ENCODE measurements around the gene SIGLEC14. TPM values are rescaled to one million over a fixed set of nuclear protein-coding genes. Genes with fewer than 3 reads are reported as not detected.
A peak's percentile ranks its signal among the peaks of the same experiment; 100 is the strongest.
"Not testable (repeated sequence)": the region's sequence is repeated elsewhere in the genome, so short reads cannot be mapped to it uniquely, and the experiment has no call there.

SIGLEC14 gene
- total RNA-seq, 2 experiments from 2014 or later = 0.87 to 1.3 TPM

- intact Hi-C loops (cut with DNase I, micrococcal nuclease) = no loop called here
- no peaks in the 10 kb centered on the region for H3K4me1 ChIP-seq (ENCODE audit: insufficient read depth, low read length)
- ChIA-PET CTCF (no interaction called here), POLR2A (no interaction called here)
- no peak for TF ChIP-seq CTCF (IDR thresholded peaks at IDR 0.05)
- H3K9me3 Mint-ChIP-seq = no peaks in the 10 kb centered on the region
- no peak overlapping the region for H3K4me3 ChIP-seq (ENCODE audit: low read length)
- no peaks in the 10 kb centered on the region for H3K36me3 ChIP-seq (ENCODE audit: insufficient read depth, low read length)
- peaks cover 0 to 4% of the 10 kb centered on the region in 2 experiments for H3K27me3 ChIP-seq (ENCODE audit: control insufficient read depth in 1 of 2, insufficient read depth in 2 of 2, low read length in 2 of 2)
- H3K27me3 Mint-ChIP-seq = peaks cover 25% of the 10 kb centered on the region
- DNase-seq (no peak), ATAC-seq (ENCODE audit: poor library complexity) (no peak)
- H3K27ac Mint-ChIP-seq = no peak overlapping the region
- H3K4me1 Mint-ChIP-seq (ENCODE audit: low read depth) = no peaks in the 10 kb centered on the region
- H3K27ac ChIP-seq (ENCODE audit: low read depth in 1 of 2, low read length in 2 of 2) = no peak overlapping the region
- H3K4me3 Mint-ChIP-seq = no peak overlapping the region
- no peaks in the 10 kb centered on the region for H3K36me3 Mint-ChIP-seq (ENCODE audit: low read depth)
- H3K9me3 ChIP-seq (ENCODE audit: control insufficient read depth in 1 of 2, insufficient read depth in 1 of 2, low read length in 2 of 2) = peaks cover 0 to 4% of the 10 kb centered on the region in 2 experiments
These were observed 14.5 kb downstream of the SIGLEC14 start for GRCh38 chr19:51632126-51632525.

DNA sequence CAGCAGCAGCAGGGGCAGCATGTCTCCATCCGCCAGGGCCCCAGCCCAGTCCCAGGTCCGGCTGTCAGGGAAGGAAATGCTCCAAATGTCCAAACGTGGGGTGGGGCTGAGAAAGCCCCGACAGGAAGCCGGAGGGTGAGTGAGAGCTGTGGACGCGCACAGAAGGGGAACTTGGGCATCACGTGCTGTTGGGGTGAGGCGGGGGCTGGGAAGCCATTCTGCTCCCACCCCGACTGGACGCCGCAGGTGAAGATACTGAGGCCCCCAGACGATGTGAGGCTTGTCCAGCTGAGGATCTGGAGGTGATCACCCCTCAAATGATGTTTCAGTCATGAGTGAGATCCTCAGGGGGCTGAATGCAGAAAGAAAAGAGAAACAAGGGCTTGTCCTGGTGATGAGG, 16.3 kb downstream of the SIGLEC14 start, which contains the start of gene SIGLEC5:
Gene SIGLEC5 (minus strand): TSS at position 87 of the 400 bp plus-strand sequence. CDS start 66 bp downstream, at position 21.
- H3K36me3 ChIP-seq (ENCODE audit: insufficient read depth, low read length); H3K4me1 Mint-ChIP-seq (ENCODE audit: low read depth); POLR2A ChIA-PET; H3K36me3 Mint-ChIP-seq (ENCODE audit: low read depth); H3K4me3 ChIP-seq (ENCODE audit: low read length); H3K27me3 ChIP-seq (ENCODE audit: control insufficient read depth in 1 of 2, insufficient read depth in 2 of 2, low read length in 2 of 2); H3K27ac Mint-ChIP-seq; H3K9me3 ChIP-seq (ENCODE audit: control insufficient read depth in 1 of 2, insufficient read depth in 1 of 2, low read length in 2 of 2); ATAC-seq (ENCODE audit: poor library complexity); intact Hi-C loops (cut with DNase I, micrococcal nuclease); H3K4me1 ChIP-seq (ENCODE audit: insufficient read depth, low read length); H3K9me3 Mint-ChIP-seq; H3K27ac ChIP-seq (ENCODE audit: low read depth in 1 of 2, low read length in 2 of 2); H3K4me3 Mint-ChIP-seq: not testable (repeated sequence)
- H3K27me3 Mint-ChIP-seq = peaks cover 28% of the 10 kb centered on the region
- DNase-seq = peak in 1 of 14 experiments; percentile 22
- CTCF ChIA-PET = interaction anchor here (0.7 kb wide), 1 partner anchor 110 kb away, joined by 3 read pairs; no protein-coding TSS in a partner anchor

DNA sequence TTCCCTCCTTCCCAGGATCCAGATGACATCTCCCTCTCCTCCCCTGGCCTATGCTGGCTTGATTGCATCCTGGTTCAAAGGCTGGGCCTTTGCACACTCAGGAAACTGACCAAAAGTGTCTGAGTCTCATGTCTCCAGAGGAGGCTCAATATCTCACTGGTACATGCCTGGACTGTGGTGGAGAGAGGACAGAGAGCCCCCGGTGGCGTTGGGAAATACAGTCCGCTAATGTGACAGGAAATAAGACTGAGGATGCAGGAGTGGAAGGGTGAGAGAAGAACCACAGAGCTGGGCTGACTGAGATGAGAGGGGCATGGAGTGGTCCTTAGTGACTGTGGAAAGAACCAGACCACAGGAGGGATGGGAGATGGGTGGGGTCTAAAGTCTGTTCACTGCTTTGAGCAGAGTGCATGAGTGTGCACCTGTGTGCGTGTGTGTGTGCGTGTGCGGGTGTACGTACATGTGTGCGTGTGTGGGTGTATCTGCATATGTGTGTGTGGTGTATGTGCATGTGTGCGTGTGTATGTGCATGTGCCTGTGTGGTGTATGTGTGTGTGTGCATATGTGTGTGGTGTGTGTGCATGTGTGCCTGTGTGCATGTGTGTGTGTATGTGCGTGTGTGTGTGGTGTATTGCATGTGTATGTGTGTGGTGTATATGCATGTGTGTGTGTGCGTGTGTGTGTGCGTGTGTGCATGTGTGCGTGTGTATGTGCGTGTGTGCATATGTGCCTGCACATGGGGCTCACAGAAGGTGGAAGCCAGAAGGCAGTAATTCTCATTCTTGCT, 18.3 kb downstream of the SIGLEC14 start:
- ATAC-seq (ENCODE audit: poor library complexity) (no peak), DNase-seq (no peak)
- no peaks in the 10 kb centered on the region for H3K36me3 Mint-ChIP-seq (ENCODE audit: low read depth)
- H3K4me3 Mint-ChIP-seq = no peak overlapping the region
- H3K27me3 Mint-ChIP-seq = peaks cover 40% of the 10 kb centered on the region
- CTCF ChIA-PET = no interaction called here
- no peak overlapping the region for H3K27ac Mint-ChIP-seq
- no peaks in the 10 kb centered on the region for H3K9me3 ChIP-seq (ENCODE audit: control insufficient read depth in 1 of 2, insufficient read depth in 1 of 2, low read length in 2 of 2)
- POLR2A ChIA-PET = no interaction called here
- H3K4me1 ChIP-seq (ENCODE audit: insufficient read depth, low read length) = no peaks in the 10 kb centered on the region
- no peak overlapping the region for H3K4me3 ChIP-seq (ENCODE audit: low read length)
- TF ChIP-seq CTCF (IDR thresholded peaks at IDR 0.05) = no peak
- intact Hi-C loops (cut with DNase I, micrococcal nuclease) = no loop called here
- no peaks in the 10 kb centered on the region for H3K36me3 ChIP-seq (ENCODE audit: insufficient read depth, low read length)
- H3K9me3 Mint-ChIP-seq = no peaks in the 10 kb centered on the region
- peaks cover 0 to 4% of the 10 kb centered on the region in 2 experiments for H3K27me3 ChIP-seq (ENCODE audit: control insufficient read depth in 1 of 2, insufficient read depth in 2 of 2, low read length in 2 of 2)
- no peaks in the 10 kb centered on the region for H3K4me1 Mint-ChIP-seq (ENCODE audit: low read depth)
- no peak overlapping the region for H3K27ac ChIP-seq (ENCODE audit: low read depth in 1 of 2, low read length in 2 of 2)

All from CD4-positive, alpha-beta T cell (primary cell).